ENCODE data around the gene MXRA7.

MXRA7 gene

DNA sequence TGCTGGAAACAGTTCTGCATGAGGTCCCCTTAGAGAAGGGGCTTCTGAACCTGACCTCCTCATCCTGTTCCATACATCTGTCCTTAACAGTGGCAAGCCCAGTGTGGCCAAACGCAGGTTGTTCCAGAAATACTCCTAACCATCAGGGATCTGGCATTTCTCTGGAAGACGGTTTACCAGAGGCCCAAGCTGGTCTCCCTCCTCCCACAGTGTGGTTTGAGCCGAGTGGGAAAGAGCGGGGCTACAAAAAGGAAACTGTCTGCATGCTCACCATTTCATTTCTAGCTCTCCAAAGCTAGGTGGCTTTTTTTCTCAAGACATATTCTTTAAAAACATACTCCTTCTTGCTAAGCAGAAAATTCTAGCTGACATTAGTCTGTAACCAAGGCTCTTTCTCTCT, 6.0 kb downstream of the MXRA7 start:
- Histone ChIP-seq H4K20me1 (ENCODE audit: insufficient read depth, low read length) (no peaks in the 10 kb centered on the region), H3K4me2 (ENCODE audit: low read length) (no peak overlapping the region), H3K79me2 (ENCODE audit: low read length) (no peaks in the 10 kb centered on the region), H3K27ac (ENCODE audit: low read length) (no peak overlapping the region), H3K36me3 (replicated peaks; ENCODE audit: low read depth, low read length) (no peaks in the 10 kb centered on the region), H3K27me3 (ENCODE audit: low read depth, low read length) (no peaks in the 10 kb centered on the region; the same call in 1 of the 2 replicates), H3K4me3 (ENCODE audit: low read length) (no peak overlapping the region), H3K9ac (ENCODE audit: low read length) (no peak overlapping the region), H3K9me3 (ENCODE audit: insufficient read depth, low read length) (no peaks in the 10 kb centered on the region), H2AFZ (ENCODE audit: low read depth, low read length) (no peak overlapping the region), H3K4me1 (ENCODE audit: low read length) (peaks cover 15% of the 10 kb centered on the region)
- TF ChIP-seq, protein P1, sequence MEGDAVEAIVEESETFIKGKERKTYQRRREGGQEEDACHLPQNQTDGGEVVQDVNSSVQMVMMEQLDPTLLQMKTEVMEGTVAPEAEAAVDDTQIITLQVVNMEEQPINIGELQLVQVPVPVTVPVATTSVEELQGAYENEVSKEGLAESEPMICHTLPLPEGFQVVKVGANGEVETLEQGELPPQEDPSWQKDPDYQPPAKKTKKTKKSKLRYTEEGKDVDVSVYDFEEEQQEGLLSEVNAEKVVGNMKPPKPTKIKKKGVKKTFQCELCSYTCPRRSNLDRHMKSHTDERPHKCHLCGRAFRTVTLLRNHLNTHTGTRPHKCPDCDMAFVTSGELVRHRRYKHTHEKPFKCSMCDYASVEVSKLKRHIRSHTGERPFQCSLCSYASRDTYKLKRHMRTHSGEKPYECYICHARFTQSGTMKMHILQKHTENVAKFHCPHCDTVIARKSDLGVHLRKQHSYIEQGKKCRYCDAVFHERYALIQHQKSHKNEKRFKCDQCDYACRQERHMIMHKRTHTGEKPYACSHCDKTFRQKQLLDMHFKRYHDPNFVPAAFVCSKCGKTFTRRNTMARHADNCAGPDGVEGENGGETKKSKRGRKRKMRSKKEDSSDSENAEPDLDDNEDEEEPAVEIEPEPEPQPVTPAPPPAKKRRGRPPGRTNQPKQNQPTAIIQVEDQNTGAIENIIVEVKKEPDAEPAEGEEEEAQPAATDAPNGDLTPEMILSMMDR (IDR thresholded peaks at IDR 0.05; ENCODE audit: low read depth, low read length), result no peak
- TF ChIP-seq EZH2phosphoT487 (IDR thresholded peaks at IDR 0.05; ENCODE audit: low read depth), result no peak

DNA sequence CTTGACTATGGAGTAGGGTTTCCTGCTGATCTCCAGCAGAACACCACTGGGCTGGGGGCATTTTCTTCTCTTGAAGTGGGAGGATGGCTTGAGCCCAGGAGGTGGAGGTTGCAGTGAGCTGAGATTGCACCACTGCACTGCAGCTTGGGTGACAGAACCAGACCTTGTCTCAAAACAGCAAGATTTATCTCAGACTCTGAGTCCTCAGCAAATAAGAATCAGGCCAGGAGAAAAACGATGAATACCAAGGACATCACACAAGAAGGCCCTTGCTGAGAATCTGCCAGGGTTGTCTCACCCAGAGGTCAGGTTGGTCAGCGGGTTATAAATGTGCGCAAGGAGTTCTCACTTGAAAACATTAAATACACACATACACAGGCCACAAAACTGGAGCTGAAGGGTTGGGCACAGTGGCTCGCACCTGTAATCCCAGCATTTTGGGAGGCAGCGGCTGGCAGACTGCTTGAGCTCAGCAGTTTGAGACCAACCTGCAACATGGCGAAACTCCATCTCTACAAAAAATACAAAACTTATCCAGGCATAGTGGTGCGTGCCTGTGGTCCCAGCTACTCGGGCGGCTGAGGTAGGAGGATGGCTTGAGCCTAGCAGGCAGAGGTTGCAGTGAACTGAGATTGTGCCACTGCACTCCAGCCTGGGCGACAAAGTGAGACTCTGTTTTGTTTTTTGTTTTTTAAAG, 7.7 kb downstream of the MXRA7 start:
- Histone ChIP-seq H3K36me3 (replicated peaks; ENCODE audit: low read depth, low read length) (no peaks in the 10 kb centered on the region), H3K4me3 (ENCODE audit: low read length) (no peak overlapping the region), H3K4me2 (ENCODE audit: low read length) (no peak overlapping the region), H3K27me3 (ENCODE audit: low read depth, low read length) (peaks cover 2% of the 10 kb centered on the region; the same call in 1 of the 2 replicates), H3K9me3 (ENCODE audit: insufficient read depth, low read length) (no peaks in the 10 kb centered on the region), H2AFZ (ENCODE audit: low read depth, low read length) (no peak overlapping the region), H3K27ac (ENCODE audit: low read length) (no peak overlapping the region), H3K9ac (ENCODE audit: low read length) (no peak overlapping the region), H4K20me1 (ENCODE audit: insufficient read depth, low read length) (no peaks in the 10 kb centered on the region), H3K79me2 (ENCODE audit: low read length) (no peaks in the 10 kb centered on the region), H3K4me1 (ENCODE audit: low read length) (peaks cover 14% of the 10 kb centered on the region)
- TF ChIP-seq EZH2phosphoT487 (IDR thresholded peaks at IDR 0.05; ENCODE audit: low read depth), result no peak
- TF ChIP-seq, protein P1 (IDR thresholded peaks at IDR 0.05; ENCODE audit: low read depth, low read length), result no peak

DNA sequence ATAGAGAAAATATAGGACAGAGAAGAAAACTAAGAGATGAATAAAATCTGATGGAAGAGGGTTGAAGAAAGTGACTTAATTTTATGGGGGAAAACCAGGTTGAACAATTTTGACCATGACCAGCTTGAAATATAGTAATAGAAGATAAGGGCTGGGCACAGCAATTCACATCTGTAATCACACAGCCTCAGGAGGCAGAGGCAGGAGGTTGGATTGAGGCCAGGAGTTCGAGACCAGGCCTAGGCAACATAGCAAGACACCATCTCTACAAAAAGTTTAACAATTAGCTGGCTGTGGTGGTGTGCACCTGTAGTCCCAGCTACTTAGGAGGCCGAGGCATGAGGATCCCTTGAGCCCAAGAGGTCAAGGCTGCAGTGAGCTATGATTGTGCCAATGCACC, 8.7 kb downstream of the MXRA7 start:
- Histone ChIP-seq H2AFZ (ENCODE audit: low read depth, low read length) (no peak overlapping the region), H3K36me3 (replicated peaks; ENCODE audit: low read depth, low read length) (no peaks in the 10 kb centered on the region), H3K4me3 (ENCODE audit: low read length) (no peak overlapping the region), H3K9me3 (ENCODE audit: insufficient read depth, low read length) (no peaks in the 10 kb centered on the region), H3K9ac (ENCODE audit: low read length) (no peak overlapping the region), H3K27me3 (ENCODE audit: low read depth, low read length) (peaks cover 4% of the 10 kb centered on the region; the same call in 1 of the 2 replicates), H3K79me2 (ENCODE audit: low read length) (no peaks in the 10 kb centered on the region), H3K27ac (ENCODE audit: low read length) (no peak overlapping the region), H3K4me2 (ENCODE audit: low read length) (no peak overlapping the region), H3K4me1 (ENCODE audit: low read length) (peaks cover 25% of the 10 kb centered on the region), H4K20me1 (ENCODE audit: insufficient read depth, low read length) (no peaks in the 10 kb centered on the region)
- TF ChIP-seq, protein P1 (IDR thresholded peaks at IDR 0.05; ENCODE audit: low read depth, low read length), result no peak
- TF ChIP-seq EZH2phosphoT487 (IDR thresholded peaks at IDR 0.05; ENCODE audit: low read depth), result no peak

DNA sequence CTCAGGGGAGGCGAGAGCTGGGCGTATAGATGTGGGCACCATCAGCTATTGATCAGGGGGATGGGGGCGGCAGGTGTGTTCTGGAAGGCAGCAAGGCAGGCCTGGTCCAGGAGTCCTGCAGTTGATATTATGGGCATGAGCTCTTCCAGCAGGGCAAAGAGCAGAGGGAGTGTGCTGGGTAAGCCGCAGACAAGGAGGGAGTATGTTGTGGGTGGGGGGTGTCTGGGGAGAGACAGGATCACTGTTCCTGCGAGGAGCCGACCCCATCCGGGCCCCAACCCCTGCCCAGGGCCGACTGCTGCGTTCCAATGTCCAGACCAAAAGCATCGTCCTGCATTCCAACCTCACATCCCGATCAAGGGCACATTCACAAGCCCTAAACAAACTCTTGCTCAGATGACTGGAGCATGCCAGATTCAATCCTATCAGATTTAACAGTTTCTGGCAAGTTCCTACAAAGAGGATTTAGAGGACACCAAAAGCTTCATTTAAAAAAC, 9.2 kb downstream of the MXRA7 start:
- H3K4me1 ChIP-seq (ENCODE audit: low read length), result peaks cover 30% of the 10 kb centered on the region
- H3K9ac ChIP-seq (ENCODE audit: low read length), result no peak overlapping the region
- no peak for TF ChIP-seq EZH2phosphoT487 (IDR thresholded peaks at IDR 0.05; ENCODE audit: low read depth)
- TF ChIP-seq, protein P1 (IDR thresholded peaks at IDR 0.05; ENCODE audit: low read depth, low read length), result no peak
- no peaks in the 10 kb centered on the region for H3K36me3 ChIP-seq (replicated peaks; ENCODE audit: low read depth, low read length)
- H3K4me2 ChIP-seq (ENCODE audit: low read length), result no peak overlapping the region
- H3K27ac ChIP-seq (ENCODE audit: low read length), result no peak overlapping the region
- H3K27me3 ChIP-seq (ENCODE audit: low read depth, low read length), result peaks cover 4% of the 10 kb centered on the region; the same call in 1 of the 2 replicates
- no peak overlapping the region for H2AFZ ChIP-seq (ENCODE audit: low read depth, low read length)
- H3K79me2 ChIP-seq (ENCODE audit: low read length), result no peaks in the 10 kb centered on the region
- H3K9me3 ChIP-seq (ENCODE audit: insufficient read depth, low read length), result no peaks in the 10 kb centered on the region
- no peaks in the 10 kb centered on the region for H4K20me1 ChIP-seq (ENCODE audit: insufficient read depth, low read length)
- no peak overlapping the region for H3K4me3 ChIP-seq (ENCODE audit: low read length)

All from OCI-LY3 (cell line).